Loucy (cell line): ENCODE data around the gene AMPD3.

Source experiments
- EZH2phosphoT487 ChIP-seq: fragments of 200-600 bp; IDR thresholded peaks from 2 replicates; pipeline ENCODE4 v1.6.1; 2018; ENCODE audit warnings: antibody characterized with exemption, mild to moderate bottlenecking, moderate library complexity, borderline replicate concordance
- TF ChIP-seq, protein P1 (sequence below): fragments of 200-600 bp; sonication (generic); conservative IDR thresholded peaks from 2 replicates; pipeline ENCODE4 v1.5.1; 2014; ENCODE audit warnings: mild to moderate bottlenecking, antibody characterized with exemption, low read length

DNA sequence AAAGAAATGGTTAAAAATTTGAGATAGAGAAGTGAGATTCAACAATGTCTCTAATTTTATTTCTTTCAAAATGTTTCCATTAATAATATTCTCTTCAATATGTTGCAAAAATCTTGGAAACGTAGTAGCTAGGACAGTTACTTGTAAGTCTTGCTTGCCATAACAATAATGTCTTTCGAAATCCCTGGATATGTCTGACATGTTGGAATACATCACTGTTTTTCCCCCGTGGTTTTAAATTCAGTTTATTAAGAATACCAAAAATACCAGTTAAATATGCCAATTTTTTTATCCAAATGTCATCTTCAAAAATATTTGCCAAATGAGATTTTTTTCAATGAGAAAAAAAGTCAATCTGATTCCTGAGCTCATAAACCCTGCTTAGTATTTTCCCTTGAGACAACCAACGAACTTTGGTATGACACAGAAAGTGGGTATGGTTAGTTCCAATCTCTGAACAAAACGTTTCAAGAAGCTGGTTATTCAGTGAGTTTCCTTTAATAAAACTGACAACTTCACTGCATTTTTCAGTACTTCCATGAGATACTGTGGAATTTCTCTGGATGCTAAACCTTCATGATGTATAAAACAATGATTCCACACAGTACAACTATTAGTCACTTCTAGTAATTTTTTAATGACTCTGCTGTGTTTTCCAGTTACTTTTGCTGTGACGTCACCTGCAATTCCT lies 36.7 kb upstream of the AMPD3 start:
- TF ChIP-seq EZH2phosphoT487, result no peak
- TF ChIP-seq, protein P1, sequence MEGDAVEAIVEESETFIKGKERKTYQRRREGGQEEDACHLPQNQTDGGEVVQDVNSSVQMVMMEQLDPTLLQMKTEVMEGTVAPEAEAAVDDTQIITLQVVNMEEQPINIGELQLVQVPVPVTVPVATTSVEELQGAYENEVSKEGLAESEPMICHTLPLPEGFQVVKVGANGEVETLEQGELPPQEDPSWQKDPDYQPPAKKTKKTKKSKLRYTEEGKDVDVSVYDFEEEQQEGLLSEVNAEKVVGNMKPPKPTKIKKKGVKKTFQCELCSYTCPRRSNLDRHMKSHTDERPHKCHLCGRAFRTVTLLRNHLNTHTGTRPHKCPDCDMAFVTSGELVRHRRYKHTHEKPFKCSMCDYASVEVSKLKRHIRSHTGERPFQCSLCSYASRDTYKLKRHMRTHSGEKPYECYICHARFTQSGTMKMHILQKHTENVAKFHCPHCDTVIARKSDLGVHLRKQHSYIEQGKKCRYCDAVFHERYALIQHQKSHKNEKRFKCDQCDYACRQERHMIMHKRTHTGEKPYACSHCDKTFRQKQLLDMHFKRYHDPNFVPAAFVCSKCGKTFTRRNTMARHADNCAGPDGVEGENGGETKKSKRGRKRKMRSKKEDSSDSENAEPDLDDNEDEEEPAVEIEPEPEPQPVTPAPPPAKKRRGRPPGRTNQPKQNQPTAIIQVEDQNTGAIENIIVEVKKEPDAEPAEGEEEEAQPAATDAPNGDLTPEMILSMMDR, result no peak
